ENCODE results near the gene CCDC136.
A peak's percentile ranks its signal among the peaks of the same experiment; 100 is the strongest.

Gene CCDC136

DNA sequence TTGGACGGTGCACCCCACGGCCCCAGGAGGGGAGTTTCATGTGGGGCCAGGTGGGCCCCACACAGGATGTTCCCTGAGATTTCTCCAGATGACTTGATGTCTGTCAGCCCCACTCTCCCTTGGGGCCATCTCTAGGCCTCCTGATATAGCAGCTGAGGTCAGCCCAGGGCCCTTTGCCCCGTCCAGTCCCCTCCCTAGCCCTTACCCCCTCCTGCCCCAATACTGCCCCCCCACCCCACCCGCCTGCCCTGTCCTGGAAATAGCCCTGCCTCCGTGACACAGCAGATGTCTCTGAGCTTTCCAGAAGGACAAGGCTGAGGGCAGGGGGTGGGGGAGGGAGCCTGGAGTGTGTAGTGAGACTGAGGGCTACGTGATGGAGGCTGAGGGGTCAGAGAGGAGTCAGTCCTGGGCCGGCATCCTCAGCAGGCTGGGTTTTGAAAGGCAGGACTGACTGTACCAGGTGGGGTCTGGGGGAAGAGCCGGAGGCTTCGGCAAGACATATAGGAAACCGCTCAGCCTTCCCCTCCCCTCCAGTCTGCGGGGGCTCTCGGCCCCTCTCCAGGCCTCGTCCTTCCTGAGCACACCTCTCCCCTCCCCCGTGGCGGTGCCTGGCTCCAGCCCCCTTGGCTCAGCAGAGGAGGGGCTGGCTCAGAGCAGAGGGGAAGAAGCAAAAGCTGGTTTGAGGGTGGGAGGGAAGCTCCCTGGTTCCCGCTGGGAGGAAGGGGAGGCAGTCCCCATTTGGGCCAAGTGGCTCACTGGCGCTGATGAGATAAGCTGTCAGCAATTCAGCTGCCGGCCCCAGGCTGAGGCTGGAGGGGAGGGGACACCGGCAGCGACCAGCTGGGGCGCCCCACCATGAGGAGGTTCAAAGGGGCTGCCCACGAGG is 40.5 kb downstream of the CCDC136 start:
- DNase-seq (ENCODE audit: low read depth), result peak; percentile 77

DNA sequence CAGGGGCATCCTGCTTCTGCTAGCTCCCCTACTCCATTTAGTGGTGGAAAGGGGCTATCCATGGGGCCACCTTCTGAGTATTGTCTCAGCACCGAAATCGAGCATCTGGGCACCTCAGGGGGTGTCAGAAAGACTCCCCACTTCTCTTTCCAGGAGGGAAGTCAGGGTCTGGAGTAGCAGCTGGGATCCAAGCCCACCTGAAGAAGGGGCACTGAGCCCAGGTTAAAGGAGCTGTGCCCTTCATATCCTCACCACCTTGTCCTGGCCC is 41.0 kb downstream of the CCDC136 start:
- no peak for DNase-seq (ENCODE audit: low read depth)

DNA sequence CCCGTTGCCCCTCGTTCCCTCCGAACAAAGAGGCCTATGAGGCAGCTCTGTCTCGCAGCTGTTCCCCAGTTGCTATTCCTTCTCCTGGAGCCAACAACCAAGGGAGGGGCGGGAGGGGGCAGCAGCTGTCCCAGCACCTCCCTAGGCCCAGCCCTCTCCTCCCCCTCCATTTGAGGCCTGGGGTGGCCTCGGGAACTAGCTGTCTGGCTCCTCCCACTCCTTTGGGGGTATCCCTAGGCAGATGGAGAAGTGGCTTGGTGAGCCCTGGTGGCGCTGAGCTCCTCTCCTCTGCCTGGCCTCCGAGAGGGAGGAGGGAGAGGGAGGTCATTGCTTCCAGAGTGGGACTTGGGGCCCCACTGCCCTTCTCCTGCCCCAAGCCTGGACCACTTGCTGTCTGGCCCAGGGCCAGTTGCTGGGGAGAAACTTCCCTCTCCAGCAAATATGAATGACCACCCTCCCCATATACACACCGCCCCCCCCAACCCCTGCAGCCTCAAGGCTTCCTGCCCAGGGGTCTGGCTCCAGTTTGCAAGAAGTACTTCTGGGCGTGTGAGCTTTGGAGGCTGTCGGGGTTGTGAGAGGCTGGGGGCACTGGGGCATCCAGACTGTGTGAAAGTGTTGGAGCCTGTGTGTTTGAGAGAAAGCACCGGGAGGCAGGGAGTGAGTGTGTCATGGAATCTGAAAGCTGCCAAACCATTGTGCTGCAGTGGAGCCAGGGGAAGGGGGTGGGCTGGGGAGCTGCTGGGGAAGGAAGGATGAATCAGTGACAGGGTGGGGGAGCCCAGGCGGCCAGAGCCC is 41.6 kb downstream of the CCDC136 start:
- peak; percentile 76 for DNase-seq (ENCODE audit: low read depth)

DNA sequence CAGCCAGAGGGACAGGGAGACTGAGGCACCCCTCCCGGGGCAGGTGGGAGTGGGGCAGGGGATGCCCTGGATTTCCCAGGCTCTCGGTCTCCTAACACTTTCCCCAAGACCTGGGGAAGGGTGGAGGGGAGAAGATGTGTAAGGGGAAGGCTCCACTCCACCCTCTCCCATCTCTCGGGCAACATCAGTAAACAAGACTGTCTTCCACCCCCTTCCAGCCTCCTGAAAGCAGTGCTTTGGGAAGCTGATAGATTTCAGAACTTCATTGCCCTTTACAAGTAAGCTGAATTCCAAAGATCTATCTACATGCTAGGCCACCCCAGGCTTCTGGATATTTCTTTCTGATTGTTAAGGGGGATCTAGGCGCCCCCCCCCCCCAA is 42.2 kb downstream of the CCDC136 start:
- peak; percentile 51 for DNase-seq (ENCODE audit: low read depth)

DNA sequence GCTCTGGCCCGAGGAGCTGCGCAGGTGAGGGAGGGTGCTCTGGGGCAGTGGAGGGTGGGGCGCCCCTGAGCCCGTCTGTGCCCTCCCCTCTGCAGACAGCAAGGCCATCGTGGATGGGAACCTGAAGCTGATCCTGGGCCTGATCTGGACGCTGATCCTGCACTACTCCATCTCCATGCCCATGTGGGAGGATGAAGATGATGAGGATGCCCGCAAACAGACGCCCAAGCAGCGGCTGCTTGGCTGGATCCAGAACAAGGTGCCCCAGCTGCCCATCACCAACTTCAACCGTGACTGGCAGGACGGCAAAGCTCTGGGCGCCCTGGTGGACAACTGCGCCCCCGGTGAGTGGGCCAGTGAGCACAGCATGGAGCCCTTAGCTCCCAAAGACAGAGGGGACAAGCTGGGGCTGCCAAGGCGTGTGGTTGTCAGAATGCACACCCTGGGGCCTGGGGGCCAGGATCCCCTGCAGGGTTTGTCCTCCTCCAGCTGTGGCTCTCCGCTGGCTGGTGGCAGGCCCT is 43.5 kb downstream of the CCDC136 start:
- no peak for DNase-seq (ENCODE audit: low read depth)

DNA sequence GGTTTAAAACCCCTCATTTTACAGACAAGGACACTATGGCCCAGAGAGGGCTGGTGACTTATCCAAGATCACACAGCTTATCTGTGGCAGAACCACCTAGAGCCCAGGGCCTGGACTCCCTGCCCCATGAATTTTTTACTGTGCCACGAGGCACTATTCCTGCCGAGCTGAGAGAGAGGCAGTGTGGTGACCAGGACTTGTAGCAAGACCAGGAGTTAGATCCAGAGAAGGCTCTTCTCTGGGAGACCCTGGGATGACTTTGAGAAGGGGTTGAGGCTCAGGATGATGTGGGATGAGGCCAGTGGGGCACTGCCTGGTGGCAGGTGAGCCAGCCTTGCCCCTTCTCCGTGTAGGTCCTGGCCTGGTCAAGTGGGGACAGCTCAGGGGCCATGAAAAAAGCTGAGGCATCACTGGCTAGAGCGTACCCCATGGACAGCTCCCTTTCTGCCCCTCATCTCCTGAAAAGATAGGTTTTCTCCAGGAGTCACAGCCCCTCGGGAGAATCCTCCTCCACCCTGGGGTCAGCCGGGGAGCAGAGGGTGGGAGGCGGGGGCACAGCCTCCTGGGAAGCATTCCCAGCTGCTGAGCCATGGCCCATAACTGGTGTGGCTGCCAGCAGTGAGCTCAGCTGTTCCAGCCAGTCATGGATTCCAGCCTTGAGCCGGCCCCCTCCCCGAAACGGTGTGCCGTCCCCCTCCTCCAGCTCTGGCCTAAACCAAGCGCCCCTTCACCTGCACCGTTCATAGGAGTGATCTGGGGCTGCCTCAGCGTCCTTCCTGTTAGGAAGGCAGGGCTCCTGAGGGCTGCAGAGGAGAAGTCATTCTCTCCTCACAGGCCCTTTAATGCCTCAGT is 44.2 kb downstream of the CCDC136 start:
- peak; percentile 76 for DNase-seq (ENCODE audit: low read depth)

DNA sequence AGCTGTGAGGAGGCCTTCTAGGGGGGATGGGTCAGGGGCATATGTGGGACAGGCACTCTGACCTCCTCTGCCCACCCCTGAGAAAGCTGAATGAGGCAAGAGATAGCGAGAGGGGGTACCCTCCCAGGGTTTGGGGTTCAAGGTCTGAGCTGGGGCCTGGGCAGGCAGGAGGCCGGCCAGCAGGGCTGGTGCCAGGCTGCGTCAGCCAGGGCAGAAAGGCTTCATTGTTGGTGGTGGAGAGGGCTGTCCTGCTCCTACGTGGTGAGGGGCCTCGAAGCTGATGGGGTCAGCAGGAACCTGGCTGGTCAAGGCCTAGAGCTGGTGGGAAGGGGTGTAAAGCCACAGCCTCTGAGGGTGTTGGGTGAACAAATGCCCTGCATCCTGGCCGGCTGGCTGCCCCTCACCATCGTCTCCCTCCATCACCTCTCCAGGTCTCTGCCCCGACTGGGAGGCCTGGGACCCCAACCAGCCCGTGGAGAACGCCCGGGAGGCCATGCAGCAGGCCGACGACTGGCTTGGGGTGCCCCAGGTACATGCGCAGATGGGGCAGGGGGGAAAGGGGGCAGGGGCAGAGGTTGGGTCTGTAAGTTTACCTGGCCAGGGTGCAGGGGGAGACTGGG is 45.1 kb downstream of the CCDC136 start:
- DNase-seq (ENCODE audit: low read depth), result no peak

DNA sequence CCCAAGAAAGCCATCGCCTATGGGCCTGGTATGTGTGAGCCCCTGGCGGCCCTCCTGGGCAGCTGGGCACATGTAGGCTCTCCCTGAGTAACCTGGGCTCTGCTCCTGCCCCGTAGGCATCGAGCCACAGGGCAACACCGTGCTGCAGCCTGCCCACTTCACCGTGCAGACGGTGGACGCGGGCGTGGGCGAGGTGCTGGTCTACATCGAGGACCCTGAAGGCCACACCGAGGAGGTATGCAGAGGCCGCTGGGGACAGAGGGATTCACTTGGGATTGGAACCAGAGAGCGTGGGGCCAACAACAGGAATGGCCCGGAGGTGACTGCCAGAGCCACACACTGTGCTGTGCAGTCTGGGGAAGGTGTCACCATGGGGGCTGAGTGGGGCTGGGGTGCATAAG is 45.8 kb downstream of the CCDC136 start:
- DNase-seq (ENCODE audit: low read depth), result no peak

DNA sequence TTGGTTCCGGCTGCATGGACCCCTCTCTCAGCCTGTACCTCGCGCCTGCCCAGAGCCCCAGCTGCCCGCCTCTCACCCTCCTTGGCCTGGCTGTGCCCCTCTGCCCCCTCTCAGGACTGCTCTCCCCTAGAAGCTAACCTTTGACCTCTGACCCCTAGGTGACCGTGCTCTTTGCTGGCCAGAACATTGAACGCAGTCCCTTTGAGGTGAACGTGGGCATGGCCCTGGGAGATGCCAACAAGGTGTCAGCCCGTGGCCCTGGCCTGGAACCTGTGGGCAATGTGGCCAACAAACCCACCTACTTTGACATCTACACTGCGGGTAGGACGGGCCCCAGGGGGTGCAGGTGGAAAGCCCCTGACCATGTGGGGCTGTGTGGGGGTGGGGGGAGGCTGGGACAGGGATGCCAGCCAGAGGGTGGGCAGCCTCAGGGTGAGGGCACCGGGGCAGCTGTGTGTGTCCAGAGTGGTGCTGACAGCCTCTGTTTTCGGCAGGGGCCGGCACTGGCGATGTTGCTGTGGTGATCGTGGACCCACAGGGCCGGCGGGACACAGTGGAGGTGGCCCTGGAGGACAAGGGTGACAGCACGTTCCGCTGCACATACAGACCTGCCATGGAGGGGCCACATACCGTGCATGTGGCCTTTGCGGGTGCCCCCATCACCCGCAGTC is 46.5 kb downstream of the CCDC136 start:
- DNase-seq (ENCODE audit: low read depth), result no peak

DNA sequence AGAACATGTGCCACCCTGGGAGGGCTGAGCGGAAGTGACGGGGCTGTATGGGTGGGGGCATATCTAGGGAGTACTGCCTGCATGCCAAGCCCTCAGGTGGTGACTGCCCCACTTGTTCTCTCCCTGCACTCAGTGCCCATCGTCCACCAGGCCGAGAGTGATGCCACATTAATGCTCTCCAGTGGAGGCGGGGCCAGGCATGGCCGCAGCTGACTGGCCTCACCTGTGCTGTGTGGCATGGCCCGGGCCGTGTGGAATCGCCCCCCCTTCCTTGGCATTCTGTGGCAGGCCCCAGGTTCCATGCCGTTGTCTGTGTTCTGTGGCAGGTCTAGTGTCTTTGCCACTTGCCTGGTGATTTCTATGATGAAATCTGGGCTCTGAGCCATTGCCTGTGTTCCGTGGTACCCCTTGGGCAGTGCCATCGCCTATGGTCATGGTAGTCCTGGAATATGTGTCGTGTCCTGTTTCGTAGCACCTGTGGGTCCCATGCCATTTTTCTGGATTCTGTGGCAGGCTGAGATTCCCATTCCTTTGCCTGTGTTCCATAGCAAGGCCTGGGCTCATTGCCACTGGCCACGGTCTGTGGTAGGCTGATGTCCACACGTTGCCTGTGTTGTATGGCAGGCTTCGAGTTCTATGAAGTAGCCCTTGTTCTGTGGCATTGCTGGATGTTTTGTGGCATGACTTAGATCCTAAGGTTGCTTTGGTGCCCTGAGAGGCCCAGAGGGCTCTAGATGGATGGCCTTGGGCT is 47.4 kb downstream of the CCDC136 start:
- DNase-seq (ENCODE audit: low read depth), result no peak

DNA sequence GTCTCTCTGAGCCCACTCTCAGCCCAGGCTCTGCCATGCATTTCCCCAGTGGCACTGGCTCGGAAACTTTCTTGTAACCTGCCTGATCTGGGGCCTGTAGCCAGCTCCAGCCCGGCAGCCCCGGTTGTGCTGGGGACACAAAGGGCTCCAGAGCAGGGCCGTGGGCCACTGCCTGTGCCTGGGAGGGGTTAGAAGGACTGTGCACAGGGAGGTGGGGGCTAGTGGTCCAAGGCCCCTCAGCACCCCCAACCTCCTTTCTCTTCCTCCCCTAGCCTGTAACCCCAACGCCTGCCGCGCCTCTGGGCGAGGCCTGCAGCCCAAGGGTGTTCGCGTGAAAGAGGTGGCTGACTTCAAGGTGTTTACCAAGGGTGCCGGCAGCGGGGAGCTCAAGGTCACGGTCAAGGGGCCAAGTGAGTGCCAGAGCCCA is 48.0 kb downstream of the CCDC136 start:
- DNase-seq (ENCODE audit: low read depth), result no peak

DNA sequence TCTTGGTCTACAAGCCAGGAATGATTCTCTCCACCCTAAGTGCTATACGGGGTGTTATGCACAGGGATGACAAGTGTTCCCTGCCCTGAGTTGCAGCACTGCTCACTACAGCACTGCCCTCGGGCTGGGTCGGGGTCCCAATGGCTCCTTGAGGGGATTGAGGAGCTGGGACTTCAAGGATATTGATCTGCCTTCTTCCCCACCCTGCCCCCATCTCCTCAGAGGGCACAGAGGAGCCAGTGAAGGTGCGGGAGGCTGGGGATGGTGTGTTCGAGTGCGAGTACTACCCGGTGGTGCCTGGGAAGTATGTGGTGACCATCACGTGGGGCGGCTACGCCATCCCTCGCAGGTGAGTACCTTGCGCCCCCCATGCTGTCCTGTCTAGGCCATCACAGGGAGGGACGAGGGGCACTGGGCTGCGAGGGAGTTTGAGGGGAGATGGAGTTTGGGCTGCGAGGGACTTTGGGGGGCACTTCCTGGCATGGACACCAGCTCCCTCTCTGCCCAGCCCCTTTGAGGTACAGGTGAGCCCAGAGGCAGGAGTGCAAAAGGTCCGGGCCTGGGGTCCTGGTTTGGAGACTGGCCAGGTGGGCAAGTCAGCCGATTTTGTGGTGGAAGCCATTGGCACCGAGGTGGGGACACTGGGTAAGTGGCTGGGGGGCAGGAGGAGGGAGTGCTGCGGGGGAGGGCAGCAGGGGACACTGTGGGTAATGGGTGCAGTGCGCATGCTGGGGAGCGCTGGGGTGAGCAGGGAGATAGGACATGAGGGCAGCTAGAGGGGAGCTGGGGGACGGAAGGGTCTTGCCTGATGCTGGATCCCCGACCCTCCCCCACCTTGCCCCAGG is 48.8 kb downstream of the CCDC136 start:
- no peak for DNase-seq (ENCODE audit: low read depth)

DNA sequence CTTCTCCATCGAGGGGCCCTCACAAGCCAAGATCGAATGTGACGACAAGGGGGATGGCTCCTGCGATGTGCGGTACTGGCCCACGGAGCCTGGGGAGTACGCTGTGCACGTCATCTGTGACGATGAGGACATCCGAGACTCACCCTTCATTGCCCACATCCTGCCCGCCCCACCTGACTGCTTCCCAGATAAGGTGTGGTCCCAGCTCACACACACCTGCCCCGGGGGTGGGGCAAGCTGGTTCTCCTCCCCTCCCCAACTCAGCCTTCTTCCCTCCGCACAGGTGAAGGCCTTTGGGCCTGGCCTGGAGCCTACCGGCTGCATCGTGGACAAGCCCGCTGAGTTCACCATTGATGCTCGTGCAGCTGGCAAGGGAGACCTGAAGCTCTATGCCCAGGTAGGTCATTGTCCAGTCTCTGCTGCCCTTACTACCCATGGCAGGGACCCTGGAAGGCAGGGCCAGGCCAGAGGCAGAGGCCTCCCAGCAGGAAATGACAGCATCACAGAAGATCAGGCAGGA is 49.5 kb downstream of the CCDC136 start:
- no peak for DNase-seq (ENCODE audit: low read depth)

DNA sequence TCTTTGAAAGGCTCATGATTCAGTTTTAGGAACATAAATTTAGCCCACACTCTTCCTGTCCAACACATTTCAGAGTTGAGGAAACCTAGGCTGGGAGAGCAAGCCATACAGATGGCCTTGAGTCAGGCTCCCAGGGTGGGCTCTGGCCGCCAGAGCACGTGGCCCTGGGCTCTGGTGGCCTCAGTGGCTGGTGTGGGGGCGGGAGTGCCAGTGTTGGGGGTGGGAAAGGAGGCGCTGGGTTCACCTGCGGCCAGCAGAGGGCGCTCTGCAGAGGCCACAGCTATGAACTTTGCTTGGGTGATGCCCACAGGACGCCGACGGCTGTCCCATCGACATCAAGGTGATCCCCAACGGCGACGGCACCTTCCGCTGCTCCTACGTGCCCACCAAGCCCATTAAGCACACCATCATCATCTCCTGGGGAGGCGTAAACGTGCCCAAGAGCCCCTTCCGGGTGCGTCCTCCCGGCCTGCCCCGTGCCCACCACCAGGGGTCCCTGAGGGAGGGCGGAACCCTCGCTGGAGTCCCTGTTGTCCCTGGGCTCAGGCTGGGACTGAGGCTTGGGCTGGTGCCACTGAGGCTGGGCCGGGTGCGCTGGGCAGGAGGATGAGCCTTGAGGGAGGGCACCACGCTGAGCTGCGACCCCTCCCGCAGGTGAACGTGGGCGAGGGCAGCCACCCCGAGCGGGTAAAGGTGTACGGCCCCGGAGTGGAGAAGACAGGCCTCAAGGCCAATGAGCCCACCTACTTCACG is 50.3 kb downstream of the CCDC136 start:
- DNase-seq (ENCODE audit: low read depth), result peak; percentile 37

DNA sequence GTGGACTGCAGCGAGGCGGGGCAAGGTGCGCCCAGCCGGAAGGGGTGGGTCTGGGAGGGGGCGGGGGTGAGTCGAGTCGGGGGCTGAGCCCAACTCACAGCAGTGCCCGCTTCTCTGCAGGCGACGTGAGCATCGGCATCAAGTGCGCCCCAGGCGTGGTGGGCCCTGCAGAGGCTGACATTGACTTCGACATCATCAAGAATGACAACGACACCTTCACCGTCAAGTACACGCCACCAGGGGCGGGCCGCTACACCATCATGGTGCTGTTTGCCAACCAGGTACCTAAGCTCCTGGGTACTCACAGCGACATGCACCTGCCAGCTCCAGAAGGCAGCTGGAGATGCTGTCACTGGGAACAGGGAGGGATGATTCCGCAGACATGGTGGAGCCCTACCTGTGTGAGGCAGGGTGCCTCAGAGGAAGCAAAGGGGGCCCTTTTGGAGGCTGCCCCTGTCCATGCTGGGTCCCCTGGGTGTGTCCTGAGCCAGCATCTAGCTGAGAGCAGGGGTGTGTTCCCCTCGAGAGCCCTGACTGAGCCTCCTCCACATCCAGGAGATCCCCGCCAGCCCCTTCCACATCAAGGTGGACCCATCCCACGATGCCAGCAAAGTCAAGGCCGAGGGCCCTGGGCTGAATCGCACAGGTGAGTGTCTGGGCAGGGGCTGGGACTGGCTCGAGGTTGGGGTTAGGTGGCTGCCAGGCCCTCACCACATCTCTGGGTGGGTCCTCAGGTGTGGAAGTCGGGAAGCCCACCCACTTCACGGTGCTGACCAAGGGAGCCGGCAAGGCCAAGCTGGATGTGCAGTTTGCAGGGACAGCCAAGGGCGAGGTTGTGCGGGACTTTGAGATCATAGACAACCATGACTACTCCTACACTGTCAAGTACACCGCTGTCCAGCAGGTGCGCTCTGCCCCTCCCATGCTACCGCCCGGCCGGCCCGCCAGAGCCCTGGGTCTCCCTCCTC is 51.2 kb downstream of the CCDC136 start:
- DNase-seq (ENCODE audit: low read depth), result no peak

DNA sequence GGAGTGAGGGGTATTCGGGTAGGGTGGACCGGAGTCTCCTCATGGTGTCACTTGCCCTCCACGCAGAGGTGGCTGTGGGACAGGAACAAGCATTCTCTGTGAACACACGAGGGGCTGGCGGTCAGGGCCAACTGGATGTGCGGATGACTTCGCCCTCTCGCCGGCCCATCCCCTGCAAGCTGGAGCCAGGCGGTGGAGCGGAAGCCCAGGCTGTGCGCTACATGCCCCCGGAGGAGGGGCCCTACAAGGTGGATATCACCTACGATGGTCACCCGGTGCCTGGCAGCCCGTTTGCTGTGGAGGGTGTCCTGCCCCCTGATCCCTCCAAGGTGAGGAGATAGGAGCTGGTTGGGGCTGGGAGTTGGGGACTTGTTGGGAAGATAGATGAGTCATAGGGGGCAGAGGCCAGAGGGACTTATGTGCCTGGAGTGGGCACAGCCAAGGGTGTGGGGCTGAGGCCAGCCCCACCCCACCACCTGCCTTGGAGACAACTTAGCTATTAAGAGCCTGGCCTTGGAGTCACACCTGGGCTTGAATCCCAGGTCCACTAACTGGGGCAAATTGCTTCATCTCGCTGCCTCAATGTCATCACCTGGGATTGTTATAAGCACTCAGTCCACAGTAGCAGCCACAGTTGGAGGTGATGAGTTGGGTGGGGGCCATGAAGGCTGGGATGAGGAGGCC is 52.3 kb downstream of the CCDC136 start:
- DNase-seq (ENCODE audit: low read depth), result no peak

DNA sequence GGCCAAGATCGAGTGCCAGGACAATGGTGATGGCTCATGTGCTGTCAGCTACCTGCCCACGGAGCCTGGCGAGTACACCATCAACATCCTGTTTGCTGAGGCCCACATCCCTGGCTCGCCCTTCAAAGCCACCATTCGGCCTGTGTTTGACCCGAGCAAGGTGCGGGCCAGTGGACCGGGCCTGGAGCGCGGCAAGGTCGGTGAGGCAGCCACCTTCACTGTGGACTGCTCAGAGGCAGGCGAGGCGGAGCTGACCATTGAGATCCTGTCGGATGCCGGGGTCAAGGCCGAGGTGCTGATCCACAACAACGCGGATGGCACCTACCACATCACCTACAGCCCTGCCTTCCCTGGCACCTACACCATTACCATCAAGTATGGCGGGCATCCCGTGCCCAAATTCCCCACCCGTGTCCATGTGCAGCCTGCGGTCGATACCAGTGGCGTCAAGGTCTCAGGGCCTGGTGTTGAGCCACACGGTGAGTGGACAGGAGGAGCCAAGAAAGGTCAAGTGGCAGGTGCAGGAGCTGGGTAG is 53.1 kb downstream of the CCDC136 start:
- DNase-seq (ENCODE audit: low read depth), result no peak

Measured in amniotic epithelial cell (primary cell).